ENCODE measurements around the gene FXYD4.
"Not testable (repeated sequence)": the region's sequence is repeated elsewhere in the genome, so short reads cannot be mapped to it uniquely, and the experiment has no call there.

FXYD4 gene, protein sequence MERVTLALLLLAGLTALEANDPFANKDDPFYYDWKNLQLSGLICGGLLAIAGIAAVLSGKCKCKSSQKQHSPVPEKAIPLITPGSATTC

DNA sequence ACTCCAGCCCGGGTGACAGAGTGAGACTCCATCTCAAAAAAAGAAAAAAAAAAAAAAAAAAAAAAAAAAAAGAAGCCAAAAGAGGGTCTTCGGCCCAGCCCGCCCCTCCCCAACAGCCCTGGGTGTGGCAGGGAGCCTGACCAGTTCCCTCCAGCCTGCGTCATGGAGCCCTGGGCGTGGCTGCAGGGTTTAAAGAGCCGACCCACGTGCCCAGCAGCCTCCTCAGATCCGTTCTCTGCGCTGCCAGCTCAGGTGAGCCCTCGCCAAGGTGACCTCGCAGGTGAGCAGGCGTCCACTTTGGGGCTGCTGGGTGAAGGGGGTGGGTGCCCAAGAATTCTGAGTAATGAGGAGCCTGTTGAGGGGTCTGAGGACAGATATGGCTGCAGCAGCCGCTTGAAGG, at the start of gene FXYD4:
TSS of gene FXYD4 (plus strand) at position 219 of the 400 bp plus-strand sequence. CDS start 2,111 bp downstream, outside the sequence.
- no peak for DNase-seq

DNA sequence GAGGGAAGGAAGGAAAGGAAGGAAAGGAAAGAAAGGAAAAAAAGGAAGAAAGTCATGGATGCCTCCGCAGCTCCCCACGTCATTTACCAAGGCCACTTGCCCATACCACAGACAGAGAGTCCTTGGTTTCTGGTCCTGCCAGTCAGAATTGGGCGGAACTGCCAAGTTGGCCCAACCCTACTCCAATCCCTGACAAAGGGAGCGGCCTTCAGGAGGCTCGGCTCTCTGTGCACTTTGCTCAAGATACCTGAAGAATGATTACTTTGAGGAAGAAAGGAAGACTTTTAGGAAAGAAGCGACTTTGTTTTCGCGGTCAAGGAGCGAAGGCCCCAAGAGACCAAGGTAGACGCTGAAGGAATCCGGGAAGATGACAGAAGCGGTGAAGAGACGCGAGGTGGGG, 49.1 kb upstream of the FXYD4 start:
- no peak for DNase-seq

DNA sequence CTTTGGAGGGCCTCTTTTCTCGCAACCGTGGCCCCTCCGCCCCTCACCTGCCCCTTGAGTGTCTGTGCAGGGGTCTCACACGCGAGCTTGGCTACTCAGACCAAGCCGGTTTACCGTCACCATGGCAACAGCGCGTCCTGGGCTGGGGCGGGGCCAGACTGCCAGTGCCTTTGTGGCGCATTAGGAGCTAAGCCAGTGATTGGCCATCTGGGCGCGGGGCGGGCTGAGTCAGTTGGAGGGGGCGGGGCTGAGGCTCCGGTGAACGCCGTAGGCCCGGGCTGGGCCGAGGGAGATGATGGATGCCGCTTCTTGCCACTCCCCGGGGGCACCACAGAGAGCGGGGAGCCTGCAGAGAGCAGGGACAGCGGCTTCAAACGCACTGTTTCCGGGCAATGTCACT, 48.7 kb upstream of the FXYD4 start:
- DNase-seq = peak; percentile 31 to 69 (median 54)

DNA sequence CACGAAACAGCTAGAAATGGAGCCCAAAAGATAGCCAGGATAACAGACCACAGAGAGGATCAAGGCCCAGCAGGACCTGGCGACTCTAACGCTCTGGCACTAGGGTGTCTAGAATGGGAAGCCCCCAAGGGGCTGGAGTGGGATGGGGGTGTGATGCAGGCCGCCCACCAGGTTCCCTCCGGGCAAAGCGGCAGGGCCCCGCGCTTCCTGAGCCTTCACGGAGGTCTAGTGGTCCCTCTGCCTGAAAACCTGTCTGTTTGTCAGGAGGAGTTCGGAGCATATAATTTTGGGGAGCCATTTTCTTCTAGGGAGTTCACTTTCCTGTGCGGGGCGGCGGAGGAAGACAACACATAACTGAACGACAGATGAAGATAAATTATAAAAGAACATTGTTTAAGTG, 48.2 kb upstream of the FXYD4 start:
- DNase-seq = no peak

DNA sequence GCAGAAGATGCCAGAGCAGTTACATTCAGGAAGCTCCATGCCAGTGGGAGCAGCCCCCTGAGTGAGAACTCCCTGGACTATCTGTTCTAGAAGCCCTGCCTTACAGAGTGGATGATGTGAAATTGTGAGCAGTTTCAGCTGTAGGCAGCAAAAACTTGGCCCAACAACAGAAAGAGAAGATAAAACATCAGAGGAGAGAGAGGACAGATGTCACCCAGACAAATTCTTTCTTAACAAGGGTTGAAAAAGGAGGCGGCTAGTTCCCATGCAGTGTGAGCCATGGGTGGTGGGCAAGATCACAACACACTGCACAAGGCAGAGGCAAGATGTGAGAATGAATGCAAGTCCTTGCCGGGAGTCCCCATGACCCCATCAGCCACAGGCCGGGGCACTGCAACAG, 46.6 kb upstream of the FXYD4 start:
- DNase-seq = no peak

DNA sequence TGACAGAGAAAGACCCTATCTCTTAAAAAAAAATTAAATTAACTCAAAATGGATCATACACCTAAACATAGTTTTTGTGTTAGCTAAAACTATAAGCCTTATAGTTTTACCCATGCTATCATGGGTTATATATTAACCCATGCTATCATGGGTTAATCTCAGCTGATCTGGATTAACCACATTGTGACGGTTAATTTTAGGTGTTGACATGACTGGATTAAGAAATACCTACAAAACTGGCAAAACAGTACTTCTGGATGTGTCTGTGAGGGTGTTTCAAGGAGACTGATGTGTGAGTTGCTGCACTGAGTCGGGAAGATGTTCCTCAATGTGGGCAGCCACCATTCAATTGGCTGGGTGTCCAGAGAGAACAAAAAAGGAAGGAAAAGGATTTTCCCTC, 44.3 kb upstream of the FXYD4 start:
- DNase-seq = no peak

DNA sequence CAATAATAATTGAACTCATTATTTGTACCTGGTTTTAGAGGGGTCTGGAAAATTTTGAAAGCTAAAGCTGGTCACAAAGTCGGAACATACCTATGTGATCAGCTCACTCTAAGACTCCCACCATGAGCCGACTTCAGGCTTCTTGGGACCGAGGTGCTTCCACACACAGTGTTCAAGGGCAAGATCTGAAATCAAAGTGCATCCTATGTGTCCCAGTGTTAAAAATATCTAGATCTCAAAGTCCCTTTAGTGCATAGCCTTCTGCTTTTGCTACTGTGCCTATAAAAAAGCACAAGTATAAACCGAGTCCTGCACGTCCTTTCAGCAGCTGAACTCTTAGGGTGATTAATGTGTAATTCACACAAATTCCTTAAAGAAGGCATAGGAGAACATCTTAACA, 43.5 kb upstream of the FXYD4 start:
- DNase-seq = no peak

DNA sequence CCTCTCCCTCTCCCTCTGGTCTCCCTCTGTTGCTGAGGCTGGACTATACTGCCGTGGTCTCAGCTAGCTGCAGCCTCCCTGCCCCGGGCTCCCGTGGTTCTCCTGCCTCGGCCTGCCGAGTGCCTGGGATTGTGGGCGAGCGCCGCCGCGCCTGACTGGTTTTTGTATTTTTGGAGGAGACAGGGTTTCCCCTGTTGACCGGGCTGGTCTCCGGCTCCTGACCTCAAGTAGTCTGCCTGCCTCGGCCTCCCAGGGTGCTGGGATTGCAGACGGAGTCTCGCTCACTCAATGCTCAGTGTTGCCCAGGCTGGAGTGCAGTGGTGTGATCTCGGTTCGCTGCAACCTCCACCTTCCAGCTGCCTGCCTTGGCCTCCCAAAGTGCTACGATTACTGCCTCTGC, 42.6 kb upstream of the FXYD4 start:
- DNase-seq = not testable (repeated sequence)

DNA sequence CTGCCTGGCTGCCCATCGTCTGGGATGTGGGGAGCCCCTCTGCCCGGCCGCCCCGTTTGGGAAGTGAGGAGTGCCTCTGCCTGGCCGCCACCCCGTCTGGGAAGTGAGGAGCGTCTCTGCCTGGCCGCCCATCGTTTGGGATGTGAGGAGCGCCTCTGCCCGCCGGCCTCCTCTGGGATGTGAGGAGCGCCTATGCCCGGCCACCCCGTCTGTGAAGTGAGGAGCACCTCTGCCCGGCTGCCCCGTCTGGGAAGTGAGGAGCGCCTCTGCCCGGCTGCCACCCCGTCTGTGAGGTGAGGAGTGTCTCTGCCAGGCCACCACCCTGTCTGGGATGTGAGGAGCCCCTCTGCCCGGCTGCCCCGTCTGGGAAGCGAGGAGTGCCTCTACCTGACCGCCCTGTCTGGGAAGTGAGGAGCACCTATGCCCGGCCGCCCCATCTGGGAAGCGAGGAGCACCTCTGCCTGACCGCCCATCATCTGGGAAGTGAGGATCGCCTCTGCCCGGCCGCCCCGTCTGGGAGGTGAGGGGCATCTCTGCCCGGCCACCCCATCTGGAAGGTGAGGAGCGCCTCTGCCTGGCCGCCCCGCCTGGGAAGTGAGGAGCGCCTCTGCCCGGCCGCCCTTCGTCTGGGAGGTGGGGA, 42.1 kb upstream of the FXYD4 start:
- DNase-seq = not testable (repeated sequence)

DNA sequence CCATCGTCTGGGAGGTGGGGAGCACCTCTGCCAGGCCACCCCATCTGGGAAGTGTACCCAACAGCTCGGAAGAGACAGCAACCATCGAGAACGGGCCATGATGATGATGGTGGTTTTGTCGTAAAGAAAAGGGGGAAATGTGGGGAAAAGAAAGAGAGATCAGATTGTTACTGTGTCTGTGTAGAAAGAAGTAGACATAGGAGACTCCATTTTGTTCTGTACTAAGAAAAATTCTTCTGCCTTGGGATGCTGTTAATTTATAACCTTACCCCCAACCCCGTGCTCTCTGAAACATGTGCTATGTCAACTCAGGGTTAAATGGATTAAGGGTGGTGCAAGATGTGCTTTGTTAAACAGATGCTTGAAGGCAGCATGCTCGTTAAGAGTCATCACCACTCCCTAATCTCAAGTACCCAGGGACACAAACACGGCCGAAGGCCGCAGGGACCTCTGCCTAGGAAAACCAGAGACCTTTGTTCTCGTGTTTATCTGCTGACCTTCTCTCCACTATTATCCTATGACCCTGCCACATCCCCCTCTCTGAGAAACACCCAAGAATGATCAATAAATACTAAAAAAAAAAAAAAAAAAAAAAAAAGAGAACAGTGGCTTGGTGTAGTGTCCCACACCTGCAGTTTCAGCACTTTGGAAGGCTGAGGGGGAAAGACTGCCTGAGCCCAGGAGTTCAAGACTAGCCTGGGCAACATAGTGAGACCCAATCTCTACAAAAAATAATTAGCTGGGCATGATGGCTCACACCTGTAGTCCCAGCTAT, 41.2 kb upstream of the FXYD4 start:
- DNase-seq = not testable (repeated sequence)

DNA sequence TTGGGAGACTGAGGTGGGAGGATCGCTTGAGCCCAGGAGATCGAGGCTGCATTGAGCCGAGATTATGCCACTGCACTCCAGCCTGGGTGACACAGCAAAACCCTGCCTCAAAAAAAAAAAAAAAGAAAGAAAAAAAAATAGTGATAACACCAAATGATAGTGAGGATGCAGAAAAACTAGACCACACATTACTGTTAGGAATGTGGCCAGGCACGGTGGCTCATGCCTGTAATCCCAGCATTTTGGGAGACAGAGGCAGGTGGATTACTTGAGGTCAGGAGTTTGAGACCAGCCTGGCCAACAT, 40.7 kb upstream of the FXYD4 start:
- DNase-seq = not testable (repeated sequence)

DNA sequence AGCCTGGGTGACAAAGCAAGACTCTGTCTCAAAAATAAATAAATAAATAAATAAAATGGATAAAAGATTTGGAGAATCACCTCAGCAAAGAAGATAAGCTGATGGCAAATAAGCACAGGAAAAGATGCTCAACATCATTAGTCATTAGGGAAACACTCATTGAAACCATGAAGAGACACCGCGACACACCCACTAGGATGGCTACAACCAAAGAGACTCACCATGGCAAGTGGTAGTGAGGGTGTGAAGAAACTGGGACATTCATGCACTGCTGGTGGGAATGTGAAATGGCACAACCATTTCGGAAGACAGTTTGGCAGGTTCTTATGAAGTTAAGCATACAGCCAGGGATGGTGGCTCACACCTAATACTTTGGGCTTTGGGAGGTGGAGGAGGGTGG, 37.8 kb upstream of the FXYD4 start:
- no peak for DNase-seq

DNA sequence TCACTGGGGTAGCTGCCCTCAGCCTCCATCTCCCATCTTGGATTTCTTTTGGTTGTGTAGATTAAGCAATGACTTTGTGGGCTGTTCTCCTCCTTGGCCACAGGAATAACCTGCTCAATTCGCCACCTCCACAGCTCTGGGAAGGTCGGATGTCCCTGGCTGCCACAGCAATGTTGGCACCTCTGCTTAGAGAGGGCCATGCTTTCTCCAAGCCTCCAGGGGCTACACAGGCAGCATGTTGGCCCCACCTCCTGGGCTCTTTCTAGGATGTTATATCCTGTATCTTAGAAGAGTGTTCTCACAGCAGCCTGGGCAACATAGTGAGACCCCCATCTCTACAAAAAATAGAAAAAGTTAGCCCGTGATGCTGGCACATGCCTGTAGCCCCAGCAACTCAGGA, 35.4 kb upstream of the FXYD4 start:
- DNase-seq = no peak

DNA sequence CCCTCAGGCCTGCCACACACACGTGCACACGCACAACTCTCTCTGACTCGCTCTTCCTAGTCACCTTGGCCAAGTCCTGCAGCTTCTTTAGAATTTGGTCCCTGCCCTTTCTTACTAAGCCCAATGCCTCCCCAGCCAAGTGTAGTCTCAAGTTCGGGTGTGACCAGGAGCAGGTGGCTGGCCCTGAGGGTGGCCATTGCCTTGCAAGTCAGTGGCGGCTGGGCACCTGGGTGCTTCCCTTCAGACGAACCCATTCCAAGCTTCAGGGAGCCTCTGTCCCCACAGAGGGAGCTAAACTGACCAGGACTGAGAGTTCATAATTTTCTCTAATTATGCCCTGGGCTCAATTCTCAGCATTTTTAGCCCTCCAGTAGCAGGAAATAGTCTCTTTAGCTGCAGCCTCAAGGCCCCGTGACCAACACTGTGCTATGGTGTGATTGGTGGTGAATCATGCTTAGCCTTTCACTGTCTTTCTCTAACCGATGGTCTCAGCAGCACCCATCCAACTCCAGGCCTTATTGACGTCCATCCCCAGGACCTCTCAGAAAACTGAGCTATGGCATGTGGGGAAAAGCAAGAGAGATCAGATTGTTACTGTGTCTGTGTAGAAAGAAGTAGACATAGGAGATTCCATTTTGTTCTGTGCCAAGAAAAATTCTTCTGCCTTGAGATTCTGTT, 34.7 kb upstream of the FXYD4 start:
- no peak for DNase-seq

DNA sequence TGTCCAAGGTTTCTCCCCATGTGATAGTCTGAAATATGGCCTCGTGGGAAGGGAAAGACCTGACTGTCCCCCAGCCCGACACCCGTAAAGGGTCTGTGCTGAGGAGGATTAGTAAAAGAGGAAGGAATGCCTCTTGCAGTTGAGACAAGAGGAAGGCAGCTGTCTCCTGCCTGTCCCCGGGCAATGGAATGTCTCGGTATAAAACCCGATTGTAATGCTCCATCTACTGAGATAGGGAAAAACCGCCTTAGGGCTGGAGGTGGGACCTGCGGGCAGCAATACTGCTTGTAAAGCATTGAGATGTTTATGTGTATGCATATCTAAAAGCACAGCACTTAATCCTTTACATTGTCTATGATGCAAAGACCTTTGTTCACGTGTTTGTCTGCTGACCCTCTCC, 33.9 kb upstream of the FXYD4 start:
- not testable (repeated sequence) for DNase-seq

DNA sequence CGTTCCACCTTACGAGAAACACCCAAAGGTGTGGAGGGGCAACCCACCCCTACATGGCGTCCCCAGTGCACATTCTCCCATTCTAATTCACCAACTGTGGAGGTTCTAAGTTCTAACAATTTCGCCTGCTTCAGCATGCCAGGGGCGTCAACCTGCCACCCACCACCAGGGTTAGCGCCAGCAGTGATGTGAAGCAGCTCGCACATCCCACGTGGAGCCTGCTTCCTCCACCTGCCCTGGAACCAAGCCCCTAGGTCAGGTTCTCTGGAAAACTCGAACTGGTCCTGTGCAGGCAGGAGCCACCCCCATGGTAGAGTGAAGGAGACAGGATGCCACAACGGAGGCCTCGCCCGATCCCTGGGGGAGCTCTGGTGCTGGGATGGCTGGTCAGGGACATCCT, 33.3 kb upstream of the FXYD4 start:
- DNase-seq = no peak

DNA sequence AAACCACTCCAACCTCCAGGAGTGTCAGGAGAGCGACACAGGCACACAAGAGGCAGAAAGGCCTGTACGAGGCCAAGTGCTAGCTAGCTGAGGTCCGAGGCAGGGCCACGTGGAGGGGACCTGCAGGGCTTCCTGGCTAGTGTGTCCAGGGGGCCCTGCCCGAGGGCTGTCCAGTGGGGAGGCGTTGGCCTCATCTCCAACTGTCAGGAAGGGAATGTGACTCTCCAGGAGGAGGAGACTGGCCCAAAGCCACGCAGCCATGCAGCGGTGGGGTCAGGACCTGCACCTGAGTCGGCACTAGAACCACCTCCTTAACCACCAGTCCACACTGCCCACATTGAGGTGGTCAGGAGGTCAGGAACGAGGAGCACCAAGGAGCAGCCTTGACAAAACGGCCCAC, 32.3 kb upstream of the FXYD4 start:
- DNase-seq = no peak

DNA sequence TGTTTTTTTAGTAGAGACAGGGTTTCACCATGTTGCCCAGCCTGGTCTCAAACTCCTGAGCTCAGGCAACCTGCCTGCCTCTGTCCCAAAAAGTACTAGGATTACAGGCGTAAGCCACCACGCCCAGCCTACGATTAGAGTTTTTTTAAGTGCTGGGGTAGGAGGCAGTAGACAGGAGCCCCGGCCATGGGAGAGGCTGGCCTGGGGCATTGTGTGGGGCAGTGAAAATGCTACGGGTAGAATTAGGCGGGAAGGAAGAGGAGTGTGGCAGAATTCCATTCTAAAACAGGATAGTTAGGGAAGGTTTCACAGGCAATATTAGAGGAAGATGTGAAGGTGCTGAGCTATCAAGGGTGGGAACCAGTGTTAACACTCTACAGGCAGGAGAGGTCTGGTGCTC, 31.3 kb upstream of the FXYD4 start:
- no peak for DNase-seq

DNA sequence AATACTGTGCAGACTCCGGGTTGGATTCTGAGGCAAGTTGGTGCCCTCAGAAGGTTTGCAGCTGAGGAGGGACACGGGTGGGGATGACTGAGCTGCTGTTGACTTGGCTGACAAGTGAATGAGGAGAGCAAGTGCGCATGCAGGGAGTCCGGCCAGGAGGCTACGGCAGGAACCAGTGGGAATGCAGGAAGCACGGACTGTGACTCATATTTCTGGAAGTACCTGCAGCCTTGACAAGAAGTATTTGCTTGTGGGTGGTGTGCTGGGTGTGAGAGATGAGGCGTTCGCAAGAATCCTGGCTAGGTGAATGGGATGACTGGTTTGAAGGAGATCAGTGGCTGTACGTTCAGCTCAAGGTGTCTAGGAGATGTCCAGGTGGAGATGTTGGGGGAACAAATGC, 30.8 kb upstream of the FXYD4 start:
- DNase-seq = no peak

DNA sequence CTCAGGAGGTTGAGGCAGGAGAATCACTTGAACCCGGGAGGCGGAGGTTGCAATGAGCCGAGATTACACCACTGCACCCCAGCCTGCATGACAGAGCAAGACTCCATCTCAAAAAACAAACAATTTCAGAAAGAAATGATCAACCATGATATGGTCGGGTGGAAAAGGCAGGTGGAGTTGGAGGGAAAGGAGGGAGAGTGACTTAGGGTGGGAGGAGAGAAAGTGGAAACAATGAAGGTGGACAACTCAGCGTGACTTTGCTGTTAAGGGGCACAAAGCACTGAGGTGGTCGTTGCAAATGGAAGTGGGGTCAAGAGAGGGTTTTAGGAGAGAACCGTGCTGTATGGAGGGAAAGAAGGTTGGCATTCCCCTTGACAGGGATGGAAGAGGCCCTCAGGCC, 30.0 kb upstream of the FXYD4 start:
- no peak for DNase-seq

DNA sequence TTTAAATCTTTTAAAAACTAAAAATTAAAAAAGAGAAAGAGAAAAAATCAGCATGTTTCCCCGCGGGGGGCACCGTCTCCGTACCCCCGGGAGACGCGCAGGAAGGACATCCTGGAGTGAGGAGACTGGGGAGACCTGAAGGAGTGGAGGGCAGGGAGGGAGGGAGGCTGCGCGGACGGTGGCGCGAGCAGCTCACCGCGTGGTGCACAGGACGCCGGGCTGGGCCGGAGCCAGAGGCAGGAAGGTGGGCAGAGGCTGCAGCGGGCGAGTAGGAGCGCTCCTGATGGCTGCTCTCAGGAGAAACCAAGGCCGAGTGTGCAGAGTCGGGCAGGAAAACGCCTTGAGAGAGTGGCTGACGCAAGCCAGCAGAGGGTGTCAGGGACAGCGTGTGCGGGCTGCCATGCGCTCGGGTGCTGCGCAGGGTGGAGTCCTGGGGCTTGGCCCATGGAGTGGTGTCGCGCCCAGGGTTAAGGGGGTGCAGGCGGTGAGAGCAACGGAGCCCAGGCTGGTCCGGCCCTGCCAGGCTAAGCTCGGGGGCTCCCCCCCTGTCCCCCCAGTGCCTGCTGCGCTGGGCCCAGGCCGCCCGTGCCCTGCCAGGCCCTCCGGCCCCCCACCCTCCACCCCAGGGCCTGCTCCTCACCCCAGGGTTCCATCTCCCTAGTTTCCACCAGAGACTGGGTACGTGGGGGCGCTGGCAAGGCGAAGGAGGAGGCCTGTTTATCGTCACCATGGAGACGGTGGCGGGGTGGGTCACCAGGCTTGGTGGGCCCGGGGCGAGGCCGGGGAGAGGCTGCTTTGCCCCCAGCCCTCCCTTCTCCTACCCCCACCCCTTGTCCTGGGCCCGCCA, 28.9 kb upstream of the FXYD4 start:
- DNase-seq = no peak

DNA sequence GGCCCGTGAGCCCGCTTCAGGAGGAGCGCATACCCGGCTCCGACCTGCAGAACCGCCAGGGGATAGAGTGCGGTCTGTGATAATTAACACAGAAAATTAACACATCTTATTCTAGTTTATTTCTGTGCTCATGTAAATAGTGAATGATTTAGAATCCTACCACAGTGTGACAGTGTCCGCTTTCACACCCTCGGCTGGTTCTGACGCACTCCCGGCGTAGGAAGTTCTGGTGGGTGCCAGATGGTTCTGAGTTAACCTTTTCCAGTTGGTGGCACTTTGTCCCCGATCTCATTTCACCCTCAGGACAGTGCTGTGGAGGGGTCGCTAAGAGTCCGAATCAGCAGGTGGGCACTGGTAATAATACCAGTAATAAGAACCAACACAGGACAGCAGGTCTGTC, 28.3 kb upstream of the FXYD4 start:
- DNase-seq = no peak

DNA sequence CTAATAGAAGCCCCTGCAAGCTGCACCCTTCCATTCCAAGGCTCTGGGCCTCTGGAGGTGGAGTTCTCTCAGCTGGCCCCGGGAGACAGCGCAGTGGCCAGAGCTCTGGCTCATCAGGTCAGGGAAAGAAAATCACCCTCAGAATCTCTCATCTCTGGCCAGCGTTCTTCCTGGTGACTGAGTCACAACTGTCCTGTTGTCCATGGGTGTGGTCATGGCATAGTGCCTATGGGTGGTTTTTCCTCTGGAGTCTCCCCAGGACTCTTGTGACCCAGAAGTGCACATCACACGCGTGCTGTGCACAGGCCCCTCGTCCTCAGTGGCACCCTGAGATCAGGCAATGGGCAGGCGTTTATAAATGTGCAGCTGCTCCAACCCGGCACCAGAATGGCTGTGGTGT, 27.4 kb upstream of the FXYD4 start:
- DNase-seq = no peak
